Kidney epithelial cell (primary cell): ENCODE results near the gene SYNM. TPM values are rescaled to one million over a fixed set of nuclear protein-coding genes. Genes with fewer than 3 reads are reported as not detected.

ENCODE experiments used
- DNase-seq: peaks from one replicate; pipeline ENCODE4 v3.0.0-alpha.2; 2010; ENCODE audit warnings: low read depth
- H3K27me3 ChIP-seq: 2 replicates; pipeline ENCODE4 v1.6.0; 2011; ENCODE audit warnings: low read length; ENCODE audit not compliant: control insufficient read depth, insufficient read depth
- H3K36me3 ChIP-seq: 2 replicates; pipeline ENCODE4 v1.5.1; 2011; ENCODE audit warnings: low read length; ENCODE audit not compliant: control insufficient read depth, insufficient read depth
- H3K4me3 ChIP-seq: 2 replicates; pipeline ENCODE4 v1.5.1; 2011; ENCODE audit warnings: low read depth, mild to moderate bottlenecking, control low read depth, low read length
- total RNA-seq: library from RNA; depleted of rRNA; stranded (reverse); fragments of >200 nt; gene quantifications from 2 replicates; pipeline ENCODE4 v1.2.3, GENCODE V29; 2015
- TF ChIP-seq, protein P1 (sequence below): IDR thresholded peaks from 2 replicates; pipeline ENCODE4 v1.5.1; 2011; ENCODE audit warnings: mild to moderate bottlenecking, moderate library complexity, low read length, control low read depth, inconsistent platforms; ENCODE audit not compliant: insufficient read depth, poor library complexity, severe bottlenecking

Gene SYNM
- total RNA-seq, 1 donor from 2014 or later, result 3.9 TPM

DNA sequence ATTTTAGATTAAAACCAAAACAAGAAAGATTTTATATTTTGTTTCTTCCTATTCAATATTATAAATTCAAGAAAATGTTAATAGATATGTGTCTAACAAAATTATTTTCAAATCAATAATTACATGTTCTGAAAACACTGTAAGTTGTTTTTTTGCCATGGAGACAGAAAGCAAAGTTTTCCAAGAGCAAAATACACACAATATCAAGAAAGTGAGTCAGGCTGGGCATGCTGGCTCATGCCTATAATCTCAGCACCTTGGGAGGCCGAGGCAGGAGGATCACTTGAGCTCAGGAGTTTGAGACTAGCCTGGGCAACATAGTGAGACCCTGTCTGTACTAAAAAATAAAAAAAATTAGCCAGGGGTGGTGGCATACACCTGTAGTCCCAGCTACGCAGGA is 72.8 kb downstream of the SYNM start:
- Histone ChIP-seq H3K36me3 (no peaks in the 10 kb centered on the region), H3K4me3 (no peak overlapping the region), H3K27me3 (no peaks in the 10 kb centered on the region)
- no peak for DNase-seq
- TF ChIP-seq, protein P1, sequence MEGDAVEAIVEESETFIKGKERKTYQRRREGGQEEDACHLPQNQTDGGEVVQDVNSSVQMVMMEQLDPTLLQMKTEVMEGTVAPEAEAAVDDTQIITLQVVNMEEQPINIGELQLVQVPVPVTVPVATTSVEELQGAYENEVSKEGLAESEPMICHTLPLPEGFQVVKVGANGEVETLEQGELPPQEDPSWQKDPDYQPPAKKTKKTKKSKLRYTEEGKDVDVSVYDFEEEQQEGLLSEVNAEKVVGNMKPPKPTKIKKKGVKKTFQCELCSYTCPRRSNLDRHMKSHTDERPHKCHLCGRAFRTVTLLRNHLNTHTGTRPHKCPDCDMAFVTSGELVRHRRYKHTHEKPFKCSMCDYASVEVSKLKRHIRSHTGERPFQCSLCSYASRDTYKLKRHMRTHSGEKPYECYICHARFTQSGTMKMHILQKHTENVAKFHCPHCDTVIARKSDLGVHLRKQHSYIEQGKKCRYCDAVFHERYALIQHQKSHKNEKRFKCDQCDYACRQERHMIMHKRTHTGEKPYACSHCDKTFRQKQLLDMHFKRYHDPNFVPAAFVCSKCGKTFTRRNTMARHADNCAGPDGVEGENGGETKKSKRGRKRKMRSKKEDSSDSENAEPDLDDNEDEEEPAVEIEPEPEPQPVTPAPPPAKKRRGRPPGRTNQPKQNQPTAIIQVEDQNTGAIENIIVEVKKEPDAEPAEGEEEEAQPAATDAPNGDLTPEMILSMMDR, result no peak

DNA sequence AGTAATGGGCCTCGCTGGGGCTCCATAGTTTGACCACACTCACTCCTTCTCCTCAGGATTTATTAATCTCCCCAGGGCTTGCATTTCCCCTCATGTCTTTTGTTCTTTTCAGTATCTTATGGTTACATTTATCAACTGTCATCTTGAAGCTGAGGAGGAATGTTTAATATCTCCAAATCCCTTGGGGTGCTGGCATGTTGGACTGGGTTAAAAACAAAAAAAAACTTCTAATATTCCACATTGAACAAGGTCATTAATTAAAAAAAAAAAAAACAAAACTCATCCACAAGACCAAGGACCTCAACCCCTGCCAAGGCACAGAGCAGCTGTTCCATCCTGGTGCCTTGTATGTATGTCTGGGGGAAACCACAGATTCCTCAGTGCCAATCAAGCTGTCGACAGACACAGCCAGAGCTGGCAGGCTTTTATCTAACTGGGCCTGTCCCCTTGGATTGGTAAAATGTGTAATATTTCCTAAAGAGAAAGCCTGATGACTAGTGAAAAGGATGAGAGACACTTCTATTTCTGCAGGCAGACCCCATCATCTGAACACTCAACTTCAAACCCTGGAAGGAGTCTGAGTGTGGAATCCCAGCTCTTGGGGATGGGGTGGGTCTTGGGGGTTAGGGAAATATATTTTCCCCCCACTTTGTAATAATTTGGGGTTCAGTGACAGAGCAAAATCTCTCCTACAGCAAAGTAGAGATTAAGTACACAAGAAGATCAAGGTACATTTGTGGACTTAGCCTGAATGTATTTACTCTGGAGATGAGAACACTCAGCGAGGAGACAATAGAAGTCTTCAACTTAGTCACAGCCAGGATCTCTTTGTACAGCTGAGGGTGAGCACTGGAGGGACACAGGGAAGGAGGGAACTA is 75.4 kb downstream of the SYNM start:
- no peak for DNase-seq
- TF ChIP-seq, protein P1, result no peak
- H3K36me3 ChIP-seq, result no peaks in the 10 kb centered on the region
- H3K4me3 ChIP-seq, result no peak overlapping the region
- H3K27me3 ChIP-seq, result no peaks in the 10 kb centered on the region

DNA sequence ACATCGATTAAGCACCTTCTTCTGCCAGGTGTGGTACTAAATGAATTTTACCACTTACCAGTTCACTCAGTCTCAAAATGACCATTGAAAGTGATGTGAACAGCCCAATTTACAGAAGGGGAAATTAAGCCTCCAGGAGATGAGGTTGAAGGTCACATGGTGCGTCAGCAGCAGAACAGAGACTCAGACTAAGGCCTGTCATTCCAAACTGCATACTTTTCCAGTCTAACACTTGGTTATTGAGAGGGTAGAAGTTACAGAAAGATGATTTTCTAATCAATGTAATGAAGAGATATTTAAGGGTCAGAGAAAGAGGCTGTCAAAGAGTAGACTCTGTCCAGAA is 76.1 kb downstream of the SYNM start:
- DNase-seq, result no peak
- TF ChIP-seq, protein P1, result no peak
- Histone ChIP-seq H3K36me3 (no peaks in the 10 kb centered on the region), H3K4me3 (no peak overlapping the region), H3K27me3 (no peaks in the 10 kb centered on the region)

DNA sequence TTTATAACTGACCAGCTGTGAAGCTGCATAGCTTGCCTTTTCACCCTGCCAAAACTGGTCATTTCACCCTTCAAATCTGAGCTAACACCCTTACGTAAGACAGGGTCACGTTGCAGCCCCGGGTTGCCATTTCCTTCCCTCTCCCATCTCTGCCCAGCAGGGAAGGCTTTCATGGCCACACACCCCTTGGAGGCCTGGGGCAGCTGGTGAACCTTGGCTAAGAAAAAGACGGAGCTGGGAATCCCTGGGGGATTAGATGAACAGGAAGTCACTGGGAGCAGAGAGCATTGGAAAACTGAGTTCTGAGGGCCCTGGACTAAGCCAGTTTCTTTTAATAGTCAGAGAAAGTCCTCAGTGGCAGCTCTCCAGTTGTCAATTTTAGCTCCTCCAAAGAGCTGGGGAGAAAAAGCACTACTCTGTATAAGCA is 76.7 kb downstream of the SYNM start:
- no peak for DNase-seq
- no peak overlapping the region for H3K4me3 ChIP-seq
- no peaks in the 10 kb centered on the region for H3K36me3 ChIP-seq
- TF ChIP-seq, protein P1, result no peak
- H3K27me3 ChIP-seq, result no peaks in the 10 kb centered on the region

DNA sequence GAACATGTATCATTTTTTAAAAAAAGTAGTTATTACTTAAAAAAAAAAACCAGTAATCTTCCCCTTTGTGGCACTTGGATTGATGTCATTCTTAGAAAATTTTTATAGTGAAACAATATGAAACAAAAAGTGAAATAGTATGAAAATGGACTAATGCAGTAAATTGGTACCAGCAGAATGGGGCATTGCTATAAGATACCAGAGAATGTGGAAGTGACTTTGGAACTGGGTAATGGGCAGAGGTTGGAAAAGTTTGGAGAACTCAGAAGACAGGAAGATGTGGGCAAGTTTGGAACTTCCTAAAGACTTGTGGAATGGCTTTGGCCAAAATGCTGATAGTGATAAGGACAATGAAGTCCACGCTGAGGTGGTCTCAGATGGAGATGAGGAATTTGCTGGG is 77.9 kb downstream of the SYNM start:
- no peaks in the 10 kb centered on the region for H3K27me3 ChIP-seq
- H3K36me3 ChIP-seq, result no peaks in the 10 kb centered on the region
- H3K4me3 ChIP-seq, result no peak overlapping the region
- TF ChIP-seq, protein P1, result no peak
- DNase-seq, result no peak

Other genes with a start within 250 kb of the SYNM start
- 0.21 TPM in 1 of 2 replicates, not detected in the other for gene PGPEP1L, start 97.3 kb upstream of the SYNM start, total RNA-seq
- gene TTC23, start 144.5 kb downstream of the SYNM start, total RNA-seq, result 11.6 and 14.9 TPM in 2 replicates
- 28.0 and 34.2 TPM in 2 replicates for gene LRRC28, start 146.4 kb downstream of the SYNM start, total RNA-seq